ENCODE data around the gene MDM1.

Gene MDM1

GRCh38 chr12:68356060-68356695 is 24.0 kb upstream of the MDM1 start:
- DNase-seq (ENCODE audit: low spot score): no peak

GRCh38 chr12:68354977-68355541 is 22.9 kb upstream of the MDM1 start:
- DNase-seq (ENCODE audit: low spot score): no peak

GRCh38 chr12:68352067-68352466 is 19.9 kb upstream of the MDM1 start:
- no peak for DNase-seq (ENCODE audit: low spot score)

GRCh38 chr12:68350753-68351152 is 18.6 kb upstream of the MDM1 start:
- DNase-seq (ENCODE audit: low spot score): no peak

- no peak for DNase-seq (ENCODE audit: low spot score)
Measured at GRCh38 chr12:68349921-68350606, 17.9 kb upstream of the MDM1 start.

GRCh38 chr12:68349220-68349621 is 17.1 kb upstream of the MDM1 start:
- no peak for DNase-seq (ENCODE audit: low spot score)

- DNase-seq (ENCODE audit: low spot score): no peak
Measured at GRCh38 chr12:68348419-68348818, 16.3 kb upstream of the MDM1 start.

GRCh38 chr12:68345763-68346162 is 13.6 kb upstream of the MDM1 start:
- DNase-seq (ENCODE audit: low spot score): no peak

GRCh38 chr12:68344126-68344525 is 12.0 kb upstream of the MDM1 start:
- DNase-seq (ENCODE audit: low spot score): no peak

GRCh38 chr12:68342966-68343365 is 10.8 kb upstream of the MDM1 start:
- DNase-seq (ENCODE audit: low spot score): no peak

- no peak for DNase-seq (ENCODE audit: low spot score)
Measured at GRCh38 chr12:68341822-68342221, 9.7 kb upstream of the MDM1 start.

GRCh38 chr12:68340404-68341270 is 8.5 kb upstream of the MDM1 start:
- no peak for DNase-seq (ENCODE audit: low spot score)

- DNase-seq (ENCODE audit: low spot score): no peak
Measured at GRCh38 chr12:68336889-68337303, 4.7 kb upstream of the MDM1 start.

GRCh38 chr12:68335462-68335861 is 3.3 kb upstream of the MDM1 start:
- DNase-seq (ENCODE audit: low spot score): no peak

GRCh38 chr12:68334132-68334531 is 2.0 kb upstream of the MDM1 start:
- peak; percentile 12 for DNase-seq (ENCODE audit: low spot score)

- no peak for DNase-seq (ENCODE audit: low spot score)
Measured at GRCh38 chr12:68332728-68333630, 817 bp upstream of the MDM1 start.

GRCh38 chr12:68331500-68331868 is 678 bp downstream of the MDM1 start:
- peak; percentile 7 for DNase-seq (ENCODE audit: low spot score)

GRCh38 chr12:68327896-68328295 is 4.3 kb downstream of the MDM1 start:
- DNase-seq (ENCODE audit: low spot score): no peak

GRCh38 chr12:68326716-68327115 is 5.4 kb downstream of the MDM1 start:
- no peak for DNase-seq (ENCODE audit: low spot score)

GRCh38 chr12:68325966-68326365 is 6.2 kb downstream of the MDM1 start:
- DNase-seq (ENCODE audit: low spot score): no peak

GRCh38 chr12:68324531-68324930 is 7.6 kb downstream of the MDM1 start:
- DNase-seq (ENCODE audit: low spot score): no peak

- no peak for DNase-seq (ENCODE audit: low spot score)
Measured at GRCh38 chr12:68321140-68321539, 11.0 kb downstream of the MDM1 start.
